Naive B cell (primary cell): ENCODE data around the gene ZBTB21. TPM values are rescaled to one million over a fixed set of nuclear protein-coding genes. Genes with fewer than 3 reads are reported as not detected.
"Not testable (repeated sequence)": the region's sequence is repeated elsewhere in the genome, so short reads cannot be mapped to it uniquely, and the experiment has no call there.

Source experiments
- ATAC-seq, 2 donors: fragments of 150-1000 bp; cut with Tn5 transposase; 2 replicates each; pipeline ENCODE4 v1.10.0; 2021; ENCODE audit warnings: low read depth in 2 of 2, mild to moderate bottlenecking in 2 of 2, moderate library complexity in 2 of 2
- DNase-seq: peaks from one replicate; pipeline ENCODE4 v3.0.0; 2022
- H3K27ac Mint-ChIP-seq, 6 donors: one replicate each; pipeline ENCODE4 v1.8.0; 2020 to 2022; ENCODE audit warnings: mild to moderate bottlenecking in 6 of 6, mixed read lengths in 6 of 6, moderate library complexity in 5 of 6, inconsistent platforms in 2 of 6
- H3K27me3 Mint-ChIP-seq, 3 donors: one replicate each; pipeline ENCODE4 v1.8.0; 2021 to 2022; ENCODE audit warnings: mixed read lengths in 3 of 3, mild to moderate bottlenecking in 1 of 3
- H3K36me3 Mint-ChIP-seq, 2 donors: one replicate each; pipeline ENCODE4 v1.8.0; 2020 to 2022; ENCODE audit warnings: mixed read lengths in 2 of 2, inconsistent platforms in 1 of 2, mild to moderate bottlenecking in 1 of 2
- H3K4me1 Mint-ChIP-seq, 3 donors: one replicate each; pipeline ENCODE4 v1.8.0; 2020 to 2022; ENCODE audit warnings: mixed read lengths in 3 of 3, inconsistent platforms in 1 of 3, mild to moderate bottlenecking in 1 of 3, moderate library complexity in 1 of 3
- H3K4me3 Mint-ChIP-seq, 8 donors: one replicate each; pipeline ENCODE4 v1.8.0; 2020 to 2022; ENCODE audit warnings: mild to moderate bottlenecking in 8 of 8, mixed read lengths in 8 of 8, moderate library complexity in 8 of 8, inconsistent platforms in 2 of 8
- H3K9me3 Mint-ChIP-seq, 7 donors: one replicate each; pipeline ENCODE4 v1.8.0; 2020 to 2022; ENCODE audit warnings: mixed read lengths in 7 of 7, mild to moderate bottlenecking in 5 of 7, inconsistent platforms in 2 of 7, moderate library complexity in 1 of 7
- polyA plus RNA-seq, 6 donors: library from polyadenylated mRNA; unstranded; fragments of 300-500 nt; fragmentation: Illumina TruSeq; gene quantifications; one replicate each; pipeline ENCODE4 v1.2.3, GENCODE V29; 2021; ENCODE audit warnings: low read depth in 6 of 6

Gene ZBTB21
- polyA plus RNA-seq, 6 donors from 2014 or later, result 4.9 to 17.1 (median 13.3) TPM

- Mint-ChIP-seq H3K4me1 (peaks cover 14 to 37% (median 24%) of the 10 kb centered on the region in 3 donors), H3K9me3 (no peaks in the 10 kb centered on the region), H3K4me3 (no peak overlapping the region), H3K36me3 (no peaks in the 10 kb centered on the region), H3K27ac (no peak overlapping the region), H3K27me3 (peaks cover 13 to 33% (median 22%) of the 10 kb centered on the region in 3 donors)
- DNase-seq (no peak), ATAC-seq (no peak)
These were observed 46.0 kb downstream of the ZBTB21 start for GRCh38 chr21:41964171-41964570.

DNA sequence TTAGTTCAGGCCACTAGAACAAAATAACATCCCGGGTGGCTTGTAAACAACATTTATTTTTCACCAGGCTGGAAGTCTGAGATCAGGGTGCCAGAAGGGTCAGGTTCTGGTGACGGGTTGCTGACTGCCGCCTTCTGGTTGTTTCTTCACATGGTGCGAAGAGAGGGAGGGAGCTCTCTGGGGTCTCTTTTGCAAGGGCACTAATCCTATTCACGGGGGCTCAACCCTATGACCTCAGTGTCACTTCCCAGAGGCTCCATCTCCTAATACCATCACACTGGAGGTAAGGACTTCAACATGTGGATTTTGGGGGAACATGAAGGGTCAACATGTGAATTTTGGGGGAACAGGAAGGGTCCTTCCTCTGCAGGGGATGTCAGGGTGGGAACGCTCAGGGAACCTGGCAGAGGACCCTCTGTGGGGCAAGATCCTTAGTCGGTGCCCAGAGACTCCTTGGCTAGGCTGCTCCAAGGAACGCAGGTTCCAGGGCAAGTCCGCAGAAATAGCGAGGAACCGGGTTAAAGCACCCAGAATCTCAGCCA, 47.7 kb downstream of the ZBTB21 start:
- Mint-ChIP-seq H3K9me3 (no peaks in the 10 kb centered on the region), H3K36me3 (no peaks in the 10 kb centered on the region), H3K27ac (peak overlapping the region in 2 of 6 donors; percentile 9 to 22), H3K4me1 (peaks cover 14 to 32% (median 24%) of the 10 kb centered on the region in 3 donors), H3K27me3 (peaks cover 13 to 31% (median 22%) of the 10 kb centered on the region in 3 donors), H3K4me3 (no peak overlapping the region)
- DNase-seq (no peak), ATAC-seq (no peak)

- Mint-ChIP-seq H3K27ac (peak overlapping the region in 1 of 6 donors; percentile 18), H3K4me3 (peak overlapping the region in 3 of 8 donors; percentile 20 to 67 (median 66)), H3K36me3 (no peaks in the 10 kb centered on the region), H3K9me3 (no peaks in the 10 kb centered on the region), H3K4me1 (peaks cover 18 to 37% (median 24%) of the 10 kb centered on the region in 3 donors), H3K27me3 (peaks cover 10 to 29% (median 29%) of the 10 kb centered on the region in 3 donors)
- DNase-seq (no peak), ATAC-seq (no peak)
These were observed 48.4 kb downstream of the ZBTB21 start for GRCh38 chr21:41961753-41962152.

- Mint-ChIP-seq H3K9me3 (no peaks in the 10 kb centered on the region), H3K4me3 (peak overlapping the region in 2 of 8 donors; percentile 20 to 67), H3K27me3 (peaks cover 7 to 30% (median 26%) of the 10 kb centered on the region in 3 donors), H3K4me1 (peaks cover 18 to 40% (median 24%) of the 10 kb centered on the region in 3 donors), H3K27ac (peak overlapping the region in 1 of 6 donors; percentile 18), H3K36me3 (no peaks in the 10 kb centered on the region)
- DNase-seq (no peak), ATAC-seq (no peak)
These were observed 48.9 kb downstream of the ZBTB21 start for GRCh38 chr21:41961282-41961701.

- peaks cover 9 to 30% (median 27%) of the 10 kb centered on the region in 3 donors for H3K27me3 Mint-ChIP-seq
- no peak overlapping the region for H3K4me3 Mint-ChIP-seq
- H3K36me3 Mint-ChIP-seq, result no peaks in the 10 kb centered on the region
- no peak for DNase-seq
- ATAC-seq, result no peak
- peaks cover 21 to 46% (median 25%) of the 10 kb centered on the region in 3 donors for H3K4me1 Mint-ChIP-seq
- no peaks in the 10 kb centered on the region for H3K9me3 Mint-ChIP-seq
- peak overlapping the region in 1 of 6 donors; percentile 76 for H3K27ac Mint-ChIP-seq
These were observed 49.8 kb downstream of the ZBTB21 start for GRCh38 chr21:41960386-41960785.

- not testable (repeated sequence) for H3K36me3 Mint-ChIP-seq, H3K9me3 Mint-ChIP-seq, H3K4me3 Mint-ChIP-seq, H3K27ac Mint-ChIP-seq, DNase-seq, ATAC-seq
- H3K4me1 Mint-ChIP-seq, result peaks cover 22 to 46% (median 25%) of the 10 kb centered on the region in 3 donors
- peaks cover 13 to 30% (median 29%) of the 10 kb centered on the region in 3 donors for H3K27me3 Mint-ChIP-seq
These were observed 50.5 kb downstream of the ZBTB21 start for GRCh38 chr21:41959697-41960096.

DNA sequence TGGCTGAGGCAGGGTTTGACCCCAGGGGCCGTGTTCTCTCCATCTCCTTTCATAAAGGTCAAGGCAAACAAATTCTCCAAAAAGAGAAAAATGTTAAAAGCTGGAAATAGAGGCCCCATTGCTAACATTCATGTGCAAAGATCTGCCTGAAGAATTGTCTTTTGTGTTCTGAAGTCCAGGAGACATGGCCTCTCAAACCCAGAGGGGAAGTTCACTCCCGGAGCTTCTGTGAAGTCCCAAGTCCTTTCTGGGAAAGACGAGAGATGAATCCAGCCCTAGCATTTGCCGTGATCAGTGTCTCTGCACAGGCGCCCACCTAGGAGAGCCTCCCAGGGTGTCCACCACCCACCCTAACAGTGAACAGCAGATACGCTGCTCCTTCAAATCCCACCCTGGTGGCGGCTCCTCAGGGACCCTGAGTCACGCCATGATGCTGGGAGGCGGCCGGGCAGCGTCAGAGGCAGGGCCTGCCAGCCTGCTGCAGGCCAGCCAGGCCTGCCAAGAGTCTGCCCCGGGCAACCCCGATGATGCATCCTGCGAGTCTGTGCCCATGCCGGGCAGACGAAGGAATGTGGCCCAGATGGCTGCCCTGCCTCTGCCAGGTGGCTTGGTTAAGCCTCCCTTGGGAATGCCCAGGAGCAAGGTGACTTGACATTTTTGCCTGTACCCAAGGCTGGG, 51.1 kb downstream of the ZBTB21 start:
- no peak overlapping the region for H3K27ac Mint-ChIP-seq
- peaks cover 13 to 36% (median 35%) of the 10 kb centered on the region in 3 donors for H3K27me3 Mint-ChIP-seq
- peaks cover 25 to 50% (median 28%) of the 10 kb centered on the region in 3 donors for H3K4me1 Mint-ChIP-seq
- DNase-seq (no peak), ATAC-seq (no peak)
- peaks cover 0 to 9% of the 10 kb centered on the region in 2 donors for H3K36me3 Mint-ChIP-seq
- peak overlapping the region in 1 of 8 donors; percentile 37 for H3K4me3 Mint-ChIP-seq
- H3K9me3 Mint-ChIP-seq, result peaks cover 0 to 1% (median 0%) of the 10 kb centered on the region in 7 donors

DNA sequence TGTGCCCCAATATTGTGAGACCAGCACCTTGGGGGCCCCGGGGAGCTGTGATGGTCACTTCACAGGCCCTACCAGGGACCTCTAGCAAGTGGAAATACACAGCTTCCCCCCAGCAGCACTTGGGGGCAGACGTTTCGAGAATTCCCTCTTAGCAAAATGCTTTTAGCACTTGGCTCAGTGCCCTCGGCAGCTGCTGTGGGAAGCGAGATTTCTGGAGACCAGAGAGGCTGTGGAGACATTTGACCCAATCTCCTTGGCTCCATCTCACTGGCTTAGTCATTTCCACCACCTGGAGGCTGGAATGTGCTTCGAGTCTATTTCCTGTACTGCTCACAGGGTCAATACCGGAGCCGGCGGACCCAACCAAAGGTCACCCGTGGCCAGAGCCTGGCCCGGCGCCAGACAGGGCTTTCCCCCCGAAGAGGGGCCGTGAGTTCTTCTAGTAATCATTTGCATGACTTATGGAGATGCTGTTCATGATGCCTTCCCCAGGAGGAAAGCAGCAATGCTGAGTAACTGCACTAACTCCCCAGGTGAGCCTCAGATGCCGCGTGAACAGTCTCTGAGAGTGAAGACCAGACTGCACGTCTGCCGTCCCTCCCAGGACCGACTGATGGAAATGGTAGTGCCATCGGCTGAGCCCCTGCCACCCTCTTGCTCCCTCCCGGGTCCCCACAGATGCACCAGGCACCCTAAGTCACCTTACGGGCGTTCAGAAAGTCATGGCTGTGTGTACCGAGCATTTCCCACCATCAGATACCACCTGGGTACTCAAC, 52.0 kb downstream of the ZBTB21 start:
- DNase-seq, result no peak
- no peak for ATAC-seq
- H3K4me1 Mint-ChIP-seq, result peaks cover 25 to 50% (median 30%) of the 10 kb centered on the region in 3 donors
- no peak overlapping the region for H3K4me3 Mint-ChIP-seq
- H3K36me3 Mint-ChIP-seq, result peaks cover 0 to 9% of the 10 kb centered on the region in 2 donors
- peaks cover 13 to 36% (median 35%) of the 10 kb centered on the region in 3 donors for H3K27me3 Mint-ChIP-seq
- peaks cover 0 to 1% (median 0%) of the 10 kb centered on the region in 7 donors for H3K9me3 Mint-ChIP-seq
- no peak overlapping the region for H3K27ac Mint-ChIP-seq

DNA sequence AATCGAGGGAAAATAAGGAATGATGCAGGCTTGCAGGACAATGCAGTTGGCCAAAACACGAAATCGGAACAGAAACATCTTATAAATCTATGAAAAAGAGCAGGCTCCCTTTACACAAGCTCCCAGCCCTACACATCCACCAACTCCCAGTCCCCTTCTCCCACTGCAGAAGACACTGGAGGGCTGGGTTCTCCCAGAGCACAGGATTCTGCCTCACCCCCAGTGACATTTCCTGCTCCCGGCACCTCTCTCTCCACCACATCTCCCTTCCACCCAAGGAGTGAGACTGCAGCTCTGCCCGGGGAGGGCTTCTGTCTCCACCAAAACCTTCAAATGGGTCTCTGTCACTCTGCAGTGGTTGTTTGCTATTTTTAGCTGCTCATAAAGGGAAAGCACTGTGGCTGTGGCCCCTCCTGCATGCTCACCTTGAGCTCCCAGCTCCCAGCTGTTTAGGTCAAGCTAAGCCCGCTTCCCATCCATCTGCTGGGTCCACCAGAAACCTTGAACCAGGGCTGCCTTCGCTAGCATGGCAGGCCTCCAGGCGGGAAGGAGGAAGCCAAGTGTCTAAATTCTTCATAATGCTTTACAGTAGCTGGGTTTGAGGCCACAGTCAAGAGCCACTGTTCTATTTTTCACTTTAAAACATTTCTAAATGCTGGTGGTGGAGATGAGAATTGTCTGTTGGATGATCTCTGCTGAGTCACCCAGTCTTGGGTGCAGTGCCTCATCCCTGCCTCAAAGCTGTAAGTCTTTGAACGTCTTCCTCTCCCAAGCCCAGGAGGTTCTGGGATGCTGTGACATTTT, 53.0 kb downstream of the ZBTB21 start:
- Mint-ChIP-seq H3K27ac (peak overlapping the region in 2 of 6 donors; percentile 13 to 75), H3K4me3 (peak overlapping the region in 1 of 8 donors; percentile 80), H3K27me3 (peaks cover 13 to 36% (median 30%) of the 10 kb centered on the region in 3 donors), H3K36me3 (peaks cover 0 to 9% of the 10 kb centered on the region in 2 donors), H3K9me3 (peaks cover 0 to 1% (median 0%) of the 10 kb centered on the region in 7 donors), H3K4me1 (peaks cover 25 to 53% (median 37%) of the 10 kb centered on the region in 3 donors)
- ATAC-seq, result no peak
- no peak for DNase-seq

GRCh38 chr21:41955516-41955915, 54.6 kb downstream of the ZBTB21 start:
- H3K9me3 Mint-ChIP-seq, result peaks cover 0 to 1% (median 0%) of the 10 kb centered on the region in 7 donors
- peaks cover 0 to 9% of the 10 kb centered on the region in 2 donors for H3K36me3 Mint-ChIP-seq
- peak overlapping the region in 1 of 6 donors; percentile 75 for H3K27ac Mint-ChIP-seq
- no peak for ATAC-seq
- peaks cover 5 to 23% (median 21%) of the 10 kb centered on the region in 3 donors for H3K27me3 Mint-ChIP-seq
- H3K4me3 Mint-ChIP-seq, result peak overlapping the region in 6 of 8 donors; percentile 15 to 83 (median 48)
- peaks cover 20 to 43% (median 24%) of the 10 kb centered on the region in 3 donors for H3K4me1 Mint-ChIP-seq
- DNase-seq, result no peak

DNA sequence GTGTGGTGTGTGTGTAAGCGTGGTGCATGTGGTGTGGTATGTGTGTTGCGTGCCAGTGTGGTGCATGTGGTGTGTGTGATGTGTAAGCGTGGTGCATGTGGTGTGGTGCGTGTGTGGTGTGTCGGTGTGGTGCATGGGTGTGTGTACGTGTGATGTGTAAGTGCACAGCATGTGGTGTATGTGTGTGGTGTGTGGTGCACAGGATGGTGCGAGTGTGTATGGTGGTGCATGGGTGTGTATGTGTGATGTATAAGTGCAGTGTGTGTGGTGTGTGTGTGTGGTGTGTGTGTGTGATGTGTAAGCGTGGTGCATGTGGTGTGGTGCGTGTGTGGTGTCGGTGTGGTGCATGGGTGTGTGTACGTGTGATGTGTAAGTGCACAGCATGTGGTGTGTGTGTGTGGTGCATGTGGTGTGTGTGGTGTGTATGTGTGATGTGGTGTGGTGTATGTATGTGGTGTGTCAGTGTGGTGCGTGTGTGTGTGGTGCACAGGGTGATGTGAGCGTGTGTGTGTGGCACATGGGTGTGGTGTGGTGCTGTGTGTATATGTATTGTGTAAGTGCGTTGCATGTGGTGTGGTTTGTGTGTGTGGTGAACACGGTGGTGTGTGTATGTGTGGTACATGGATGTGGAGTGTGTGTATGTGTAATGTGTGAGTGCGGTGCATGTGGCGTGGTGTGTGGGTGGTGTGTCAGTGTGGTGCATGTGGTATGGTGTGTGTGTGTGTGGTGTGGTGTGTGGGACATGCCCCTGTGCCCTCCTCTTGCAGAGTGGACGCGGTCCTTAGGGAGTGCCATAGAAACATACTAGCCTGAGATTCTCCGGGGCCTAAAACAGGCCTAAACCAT, 55.3 kb downstream of the ZBTB21 start:
- Mint-ChIP-seq H3K9me3 (peaks cover 0 to 1% (median 0%) of the 10 kb centered on the region in 7 donors), H3K36me3 (peaks cover 0 to 9% of the 10 kb centered on the region in 2 donors), H3K27me3 (peaks cover 5 to 23% (median 21%) of the 10 kb centered on the region in 3 donors), H3K4me3 (peak overlapping the region; percentile 14 to 90 (median 60)), H3K27ac (peak overlapping the region in 2 of 6 donors; percentile 7 to 88), H3K4me1 (peaks cover 20 to 43% (median 24%) of the 10 kb centered on the region in 3 donors)
- ATAC-seq (no peak), DNase-seq (no peak)
